Measurements from ENCODE around the gene SEMA5A. TPM values are rescaled to one million over a fixed set of nuclear protein-coding genes. Genes with fewer than 3 reads are reported as not detected.

The SEMA5A gene
- total RNA-seq, 4 donors from 2014 or later: 2.6 to 36.5 (median 4.7) TPM

DNA sequence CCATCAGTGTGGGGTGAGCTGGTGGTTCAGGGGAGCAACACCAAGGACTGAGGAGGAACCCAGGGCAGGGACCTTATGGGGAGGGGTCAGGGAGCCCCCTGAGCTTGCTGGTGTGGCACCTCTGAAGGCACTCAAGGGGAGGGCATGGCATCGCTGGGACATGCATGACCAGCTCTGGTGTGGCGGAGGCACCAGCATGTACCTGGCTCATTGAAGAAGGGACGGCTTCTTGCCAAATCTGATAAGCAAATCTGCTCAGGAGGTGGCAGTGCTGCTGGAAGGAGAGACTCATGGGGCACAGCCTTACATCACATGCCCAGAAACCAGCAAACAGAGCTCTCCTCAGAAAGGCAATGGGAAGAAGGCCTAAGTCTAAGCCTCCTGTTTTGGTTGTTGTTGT is 421.8 kb downstream of the SEMA5A start:
- TF ChIP-seq, protein P1, sequence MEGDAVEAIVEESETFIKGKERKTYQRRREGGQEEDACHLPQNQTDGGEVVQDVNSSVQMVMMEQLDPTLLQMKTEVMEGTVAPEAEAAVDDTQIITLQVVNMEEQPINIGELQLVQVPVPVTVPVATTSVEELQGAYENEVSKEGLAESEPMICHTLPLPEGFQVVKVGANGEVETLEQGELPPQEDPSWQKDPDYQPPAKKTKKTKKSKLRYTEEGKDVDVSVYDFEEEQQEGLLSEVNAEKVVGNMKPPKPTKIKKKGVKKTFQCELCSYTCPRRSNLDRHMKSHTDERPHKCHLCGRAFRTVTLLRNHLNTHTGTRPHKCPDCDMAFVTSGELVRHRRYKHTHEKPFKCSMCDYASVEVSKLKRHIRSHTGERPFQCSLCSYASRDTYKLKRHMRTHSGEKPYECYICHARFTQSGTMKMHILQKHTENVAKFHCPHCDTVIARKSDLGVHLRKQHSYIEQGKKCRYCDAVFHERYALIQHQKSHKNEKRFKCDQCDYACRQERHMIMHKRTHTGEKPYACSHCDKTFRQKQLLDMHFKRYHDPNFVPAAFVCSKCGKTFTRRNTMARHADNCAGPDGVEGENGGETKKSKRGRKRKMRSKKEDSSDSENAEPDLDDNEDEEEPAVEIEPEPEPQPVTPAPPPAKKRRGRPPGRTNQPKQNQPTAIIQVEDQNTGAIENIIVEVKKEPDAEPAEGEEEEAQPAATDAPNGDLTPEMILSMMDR (IDR thresholded peaks at IDR 0.05; ENCODE audit: low read depth): no peak

DNA sequence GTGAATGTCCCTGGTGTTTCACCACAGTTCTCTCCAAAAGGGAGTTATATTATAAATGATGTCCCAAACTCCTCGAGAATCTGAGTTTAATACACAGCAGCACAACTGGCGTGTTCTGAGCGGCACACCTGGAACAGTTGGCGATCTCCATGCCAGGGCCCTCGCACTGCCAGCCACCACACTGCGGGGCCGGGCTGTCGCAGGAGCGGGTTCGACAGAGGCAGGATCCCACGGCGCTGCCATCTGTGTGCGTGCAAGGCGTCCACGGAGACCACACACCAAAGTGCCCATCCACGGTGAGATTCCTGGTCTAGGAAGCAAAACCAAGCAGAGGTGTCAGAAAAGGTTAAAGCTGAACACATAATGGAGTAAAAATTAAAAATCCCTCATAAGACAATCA is 423.3 kb downstream of the SEMA5A start:
- TF ChIP-seq, protein P1 (IDR thresholded peaks at IDR 0.05; ENCODE audit: low read depth): no peak

DNA sequence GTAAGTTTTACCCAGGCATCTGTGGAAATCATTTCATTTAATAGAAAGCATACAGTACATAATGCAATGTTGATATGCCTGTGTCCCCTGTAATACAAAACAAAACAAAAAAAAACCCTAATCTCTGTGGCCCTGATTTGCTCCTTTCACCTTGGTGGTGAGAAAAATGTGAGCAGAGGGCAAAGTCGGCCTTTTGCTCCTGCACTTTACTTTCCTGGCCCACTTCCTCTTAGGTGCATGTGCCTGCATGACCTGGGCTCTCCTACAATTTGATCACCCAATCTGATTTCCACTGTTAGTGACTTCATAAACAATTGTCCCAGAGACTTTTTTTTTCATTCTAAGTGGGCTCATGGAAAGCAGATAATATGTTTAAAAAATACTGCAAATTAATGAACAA is 424.3 kb downstream of the SEMA5A start:
- TF ChIP-seq, protein P1 (IDR thresholded peaks at IDR 0.05; ENCODE audit: low read depth): no peak

DNA sequence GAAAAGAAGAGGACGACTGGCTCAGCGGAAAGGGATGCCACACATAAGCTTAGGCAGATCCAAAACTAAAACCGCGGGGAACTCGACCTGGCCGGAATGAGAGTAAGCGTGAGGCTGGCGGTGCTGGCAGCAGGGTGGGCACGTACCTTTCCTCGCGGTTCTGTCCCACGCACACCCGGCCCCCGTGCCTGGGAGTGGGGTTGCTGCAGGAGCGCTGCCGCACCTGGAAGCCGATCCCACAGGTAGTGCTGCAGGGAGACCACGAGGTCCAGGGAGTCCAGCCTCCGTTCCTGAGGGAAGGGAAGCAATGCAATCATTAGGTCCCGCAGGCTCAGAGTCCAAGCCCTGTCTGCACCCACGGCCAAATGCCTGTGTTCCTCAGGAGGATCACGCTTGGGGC is 427.0 kb downstream of the SEMA5A start:
- TF ChIP-seq, protein P1 (IDR thresholded peaks at IDR 0.05; ENCODE audit: low read depth): no peak

DNA sequence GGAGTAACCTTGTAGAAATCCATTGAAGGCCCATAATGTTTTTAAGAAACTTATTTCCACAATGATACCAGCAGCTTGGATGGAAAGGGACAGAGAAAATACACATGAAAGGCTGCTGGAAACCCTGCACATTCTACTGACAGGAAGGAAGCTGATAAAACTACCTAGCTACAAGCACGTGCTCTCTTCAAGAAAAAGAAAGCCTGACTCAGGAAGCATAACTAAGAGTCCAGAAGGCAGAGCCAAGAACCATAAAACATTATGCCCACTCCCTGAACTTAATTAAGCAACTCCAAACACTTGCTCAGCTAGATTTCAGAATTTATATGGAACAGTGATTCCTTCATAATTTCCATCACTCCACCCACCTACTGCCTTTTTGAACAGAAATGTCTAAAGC is 430.8 kb downstream of the SEMA5A start:
- TF ChIP-seq, protein P1 (IDR thresholded peaks at IDR 0.05; ENCODE audit: low read depth): no peak

DNA sequence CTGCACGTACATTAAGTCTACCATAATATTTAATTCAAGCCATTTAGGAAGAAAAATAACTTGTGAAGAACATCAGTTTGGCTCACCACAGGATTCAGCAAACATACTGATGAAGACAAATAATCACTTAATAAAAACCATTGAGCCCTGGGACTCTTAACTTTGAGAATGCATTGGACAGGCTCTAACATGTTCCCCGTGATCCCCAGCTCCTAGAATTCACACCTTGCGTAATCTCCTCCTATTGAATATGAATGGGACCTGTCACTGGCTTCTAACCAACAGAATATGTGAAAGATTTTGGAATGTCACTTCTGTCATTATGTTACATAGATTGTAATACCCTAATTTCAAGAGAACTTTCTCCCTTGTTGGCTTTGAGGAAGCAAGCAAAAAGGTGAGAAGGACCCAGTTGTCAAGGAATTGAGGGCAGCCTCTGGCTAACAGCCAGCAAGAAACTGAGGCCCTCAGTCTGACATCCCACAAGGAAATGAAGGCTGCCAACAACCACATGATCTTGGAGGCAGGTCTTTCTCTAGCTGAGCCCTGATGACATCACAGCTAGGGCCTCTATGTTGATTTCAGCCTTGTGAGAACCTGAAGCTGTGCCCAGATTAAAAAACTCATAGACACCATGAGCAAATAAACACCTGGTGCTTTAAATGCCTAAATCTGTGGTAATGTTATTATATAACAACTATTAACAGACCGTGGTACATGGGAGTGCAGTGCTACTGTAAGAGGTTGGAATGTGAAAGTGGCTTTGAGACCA is 433.2 kb downstream of the SEMA5A start:
- TF ChIP-seq, protein P1 (IDR thresholded peaks at IDR 0.05; ENCODE audit: low read depth): no peak

DNA sequence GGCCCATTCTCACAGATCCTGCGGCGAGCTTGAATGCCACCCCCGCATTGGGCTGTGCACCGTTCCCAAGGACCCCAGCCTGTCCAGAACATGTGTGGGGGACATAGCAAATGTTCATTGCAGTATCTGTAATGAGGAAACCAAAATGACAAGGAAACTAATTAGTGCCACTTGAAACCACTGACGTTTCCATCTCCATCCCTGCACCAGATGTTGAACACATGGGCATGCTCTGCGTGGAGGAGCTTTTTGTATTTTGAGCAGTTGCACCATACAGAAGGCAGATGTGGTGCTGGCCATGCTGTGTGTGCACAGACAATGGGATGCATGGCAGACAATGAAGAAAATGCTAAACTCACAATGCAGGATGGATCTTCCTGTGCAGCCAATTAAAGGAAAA is 437.7 kb downstream of the SEMA5A start:
- TF ChIP-seq, protein P1 (IDR thresholded peaks at IDR 0.05; ENCODE audit: low read depth): no peak
